T-helper 2 cell (primary cell): Measurements from ENCODE around the gene BTBD1.

ENCODE experiments used
- DNase-seq, 5 experiments: peaks; one replicate each; pipeline versions ENCODE4 v3.0.0 to v3.0.0-alpha.2; 2012 to 2022
- total RNA-seq, 2 donors: gene quantifications; one replicate each; lab custom pipeline; 2026; lab: John Stamatoyannopoulos, UW

The BTBD1 gene
- total RNA-seq: 48.3 to 59.3 reads per million in 2 donors

GRCh38 chr15:83066734-83067637 lies at the start of gene BTBD1:
Gene BTBD1 (minus strand): TSS chr15:83067252. CDS start chr15:83067151, 101 bp downstream.
- peak; percentile 47 to 92 (median 73) for DNase-seq

GRCh38 chr15:83115831-83116565 lies 48.9 kb upstream of the BTBD1 start:
- peak in 1 of 5 experiments; percentile 33 for DNase-seq

GRCh38 chr15:83115410-83115809 lies 48.4 kb upstream of the BTBD1 start:
- no peak for DNase-seq

- DNase-seq: no peak
Measured at GRCh38 chr15:83114856-83115255, 47.8 kb upstream of the BTBD1 start.

GRCh38 chr15:83113881-83114674 lies 47.0 kb upstream of the BTBD1 start:
- no peak for DNase-seq

- no peak for DNase-seq
Measured at GRCh38 chr15:83112956-83113299, 45.9 kb upstream of the BTBD1 start.

- DNase-seq: no peak
Measured at GRCh38 chr15:83112233-83112955, 45.3 kb upstream of the BTBD1 start.

- DNase-seq: no peak
Measured at GRCh38 chr15:83111149-83111548, 44.1 kb upstream of the BTBD1 start.

GRCh38 chr15:83110381-83110780 lies 43.3 kb upstream of the BTBD1 start:
- no peak for DNase-seq

GRCh38 chr15:83109532-83109931 lies 42.5 kb upstream of the BTBD1 start:
- DNase-seq: no peak

GRCh38 chr15:83108266-83109219 lies 41.5 kb upstream of the BTBD1 start:
- peak in 1 of 5 experiments; percentile 65 for DNase-seq

GRCh38 chr15:83107841-83108181 lies 40.8 kb upstream of the BTBD1 start:
- DNase-seq: no peak

- DNase-seq: peak in 1 of 5 experiments; percentile 46
Measured at GRCh38 chr15:83106994-83107840, 40.2 kb upstream of the BTBD1 start, which contains the start of gene TM6SF1. Gene TM6SF1 (plus strand): TSS chr15:83107645. CDS start chr15:83107681, 36 bp downstream.

- no peak for DNase-seq
Measured at GRCh38 chr15:83105440-83105839, 38.4 kb upstream of the BTBD1 start.

GRCh38 chr15:83104141-83104540 lies 37.1 kb upstream of the BTBD1 start:
- no peak for DNase-seq

- DNase-seq: no peak
Measured at GRCh38 chr15:83102346-83102745, 35.3 kb upstream of the BTBD1 start.

GRCh38 chr15:83100097-83100646 lies 33.1 kb upstream of the BTBD1 start:
- DNase-seq: no peak

- DNase-seq: no peak
Measured at GRCh38 chr15:83099290-83099689, 32.2 kb upstream of the BTBD1 start.

GRCh38 chr15:83098079-83098478 lies 31.0 kb upstream of the BTBD1 start:
- DNase-seq: no peak

GRCh38 chr15:83094583-83094982 lies 27.5 kb upstream of the BTBD1 start:
- no peak for DNase-seq
